CD4-positive, alpha-beta T cell treated with Interleukin-10 for 1 hour (primary cell): ENCODE measurements around the gene GALR2.

ENCODE experiments used
- DNase-seq: peaks from one replicate; pipeline ENCODE4 v3.0.0-alpha.2; 2020

GALR2 gene

GRCh38 chr17:76097716-76098295 is 23.2 kb downstream of the GALR2 start:
- no peak for DNase-seq

DNA sequence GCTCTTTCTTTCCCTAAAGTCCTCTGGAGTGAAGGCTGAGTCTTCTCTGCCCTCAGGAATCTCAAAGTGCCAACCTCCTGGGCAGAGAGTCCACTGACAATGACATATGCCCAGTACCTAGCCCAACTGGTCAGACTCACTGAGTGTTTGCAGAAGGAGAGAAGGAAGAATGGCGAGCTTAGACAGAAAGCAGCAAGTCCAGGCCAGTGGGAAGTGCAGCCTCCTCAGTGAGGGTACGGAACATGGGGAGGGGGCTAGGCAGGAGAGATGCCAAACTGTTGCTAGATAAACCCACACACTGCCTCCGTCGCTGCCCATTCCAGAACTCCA is 28.3 kb downstream of the GALR2 start:
- no peak for DNase-seq

DNA sequence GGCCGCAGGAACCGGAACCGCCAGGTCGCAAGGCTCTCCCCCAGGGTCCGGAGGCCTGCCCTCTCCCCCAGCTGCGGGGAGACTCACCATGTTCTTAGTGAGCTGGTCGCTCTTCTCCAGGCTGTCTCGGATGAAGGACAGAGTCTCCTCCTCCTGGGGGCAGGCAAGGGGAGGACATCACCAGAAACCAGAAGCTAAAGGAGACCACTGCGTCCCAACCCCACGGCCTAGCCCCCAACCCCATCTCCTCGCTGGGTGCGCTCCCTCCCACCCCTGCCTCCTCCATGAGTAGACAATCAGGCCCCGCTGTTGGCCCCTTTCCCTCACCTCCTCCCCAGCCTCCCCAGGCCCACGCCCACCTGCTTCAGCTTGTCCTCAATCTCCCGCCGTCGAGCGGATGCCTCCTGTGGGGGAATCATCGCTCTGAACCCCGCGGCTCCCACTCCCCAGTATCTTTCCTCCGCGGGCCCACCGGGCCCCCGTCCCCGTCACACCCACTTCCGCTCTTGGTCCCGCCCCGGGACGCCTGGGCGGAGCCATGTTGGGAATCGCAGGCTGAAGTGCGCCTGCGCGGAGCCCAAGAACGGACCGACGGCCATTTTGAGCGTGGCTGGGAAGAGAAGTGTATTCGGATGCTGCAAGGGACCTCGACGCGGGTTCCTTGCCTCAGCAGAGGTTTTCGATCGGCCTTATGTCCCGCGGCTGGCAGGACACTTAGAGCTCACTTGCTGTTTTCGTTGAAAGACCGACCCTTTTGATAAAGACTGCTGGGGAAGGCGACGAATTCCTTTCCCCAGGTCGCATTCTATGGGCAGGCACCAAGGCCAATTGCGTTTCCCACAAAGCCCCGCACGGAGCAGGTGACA is 28.9 kb downstream of the GALR2 start, which contains the start of gene EXOC7:
TSS of gene EXOC7 (minus strand) at position 514 of the 866 bp plus-strand sequence. CDS start at position 419, 95 bp downstream.
- DNase-seq, result peak; percentile 94

DNA sequence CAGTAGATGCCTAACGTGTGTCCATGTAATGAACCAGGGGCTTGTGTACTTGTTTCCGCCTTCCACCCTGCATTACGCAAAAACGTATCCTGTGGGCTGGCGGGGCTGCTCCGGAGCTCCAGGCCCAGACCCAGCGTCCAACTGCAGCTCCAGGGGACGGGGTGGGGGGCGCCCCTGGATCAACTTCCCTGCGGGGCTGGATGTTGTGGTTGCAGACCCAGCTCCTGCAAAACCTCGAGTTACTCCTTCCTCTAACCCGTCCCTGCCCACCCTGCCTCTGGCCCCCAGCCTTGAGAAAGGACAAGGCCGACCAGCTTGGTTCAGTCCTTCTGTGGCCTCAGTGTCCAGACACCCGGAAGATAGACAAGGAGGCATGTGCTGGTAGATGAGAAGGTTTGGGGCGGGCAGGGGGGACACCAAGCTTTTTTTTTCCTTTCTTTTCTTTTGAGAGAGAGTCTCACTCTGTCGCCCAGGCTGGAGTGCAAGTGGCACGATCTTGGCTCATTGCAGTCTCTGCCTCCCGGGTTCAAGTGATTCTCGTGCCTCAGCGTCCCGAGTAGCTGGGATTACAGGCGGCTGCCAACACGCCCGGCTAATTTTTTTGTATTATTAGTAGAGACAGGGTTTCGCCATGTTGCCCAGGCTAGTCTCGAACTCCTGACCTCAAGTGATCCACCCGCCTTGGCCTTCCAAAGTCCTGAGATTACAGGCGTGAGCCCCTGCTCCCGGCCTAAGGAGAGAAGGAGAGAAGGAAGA is 29.7 kb downstream of the GALR2 start:
- DNase-seq, result no peak

DNA sequence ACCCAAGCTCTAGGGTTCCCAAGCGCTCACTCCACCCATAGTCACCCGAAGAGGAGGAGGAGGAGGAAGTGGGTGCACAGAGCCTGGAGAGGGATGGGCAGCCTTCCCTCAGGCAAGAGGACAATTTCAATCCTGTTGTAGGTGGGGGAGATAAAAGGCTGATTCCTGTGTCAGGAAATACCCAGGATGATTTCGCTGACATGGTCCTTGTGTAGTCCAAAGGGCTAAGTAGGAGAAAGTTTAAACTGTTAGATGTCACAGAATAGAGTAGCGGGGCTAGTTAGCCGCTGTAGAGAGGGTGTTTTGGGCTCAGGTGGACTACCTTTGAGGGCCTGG is 30.3 kb downstream of the GALR2 start:
- DNase-seq, result no peak

DNA sequence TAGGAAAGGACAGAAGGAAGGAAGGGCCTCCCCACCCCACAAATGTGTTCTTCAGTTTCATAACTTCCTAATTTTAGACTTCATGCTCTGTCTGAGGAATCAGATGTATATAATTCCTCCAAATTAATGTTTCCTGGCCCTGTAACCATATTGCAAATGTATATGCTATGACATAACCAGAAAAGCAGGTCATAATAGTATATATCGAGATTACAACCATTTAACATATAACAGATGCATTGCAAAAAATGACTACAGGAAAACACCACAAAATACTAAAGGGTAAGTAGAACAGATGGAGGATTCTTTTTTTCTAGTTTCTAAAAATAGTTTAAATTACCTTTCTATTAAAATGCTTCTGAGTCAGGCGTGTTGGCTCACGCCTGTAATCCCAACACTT is 32.1 kb downstream of the GALR2 start:
- DNase-seq, result no peak

- DNase-seq, result peak; percentile 44
These were observed 32.9 kb downstream of the GALR2 start for GRCh38 chr17:76107509-76107908.

GRCh38 chr17:76111956-76112355 is 37.4 kb downstream of the GALR2 start:
- no peak for DNase-seq

GRCh38 chr17:76115138-76115754 is 40.7 kb downstream of the GALR2 start:
- no peak for DNase-seq

DNA sequence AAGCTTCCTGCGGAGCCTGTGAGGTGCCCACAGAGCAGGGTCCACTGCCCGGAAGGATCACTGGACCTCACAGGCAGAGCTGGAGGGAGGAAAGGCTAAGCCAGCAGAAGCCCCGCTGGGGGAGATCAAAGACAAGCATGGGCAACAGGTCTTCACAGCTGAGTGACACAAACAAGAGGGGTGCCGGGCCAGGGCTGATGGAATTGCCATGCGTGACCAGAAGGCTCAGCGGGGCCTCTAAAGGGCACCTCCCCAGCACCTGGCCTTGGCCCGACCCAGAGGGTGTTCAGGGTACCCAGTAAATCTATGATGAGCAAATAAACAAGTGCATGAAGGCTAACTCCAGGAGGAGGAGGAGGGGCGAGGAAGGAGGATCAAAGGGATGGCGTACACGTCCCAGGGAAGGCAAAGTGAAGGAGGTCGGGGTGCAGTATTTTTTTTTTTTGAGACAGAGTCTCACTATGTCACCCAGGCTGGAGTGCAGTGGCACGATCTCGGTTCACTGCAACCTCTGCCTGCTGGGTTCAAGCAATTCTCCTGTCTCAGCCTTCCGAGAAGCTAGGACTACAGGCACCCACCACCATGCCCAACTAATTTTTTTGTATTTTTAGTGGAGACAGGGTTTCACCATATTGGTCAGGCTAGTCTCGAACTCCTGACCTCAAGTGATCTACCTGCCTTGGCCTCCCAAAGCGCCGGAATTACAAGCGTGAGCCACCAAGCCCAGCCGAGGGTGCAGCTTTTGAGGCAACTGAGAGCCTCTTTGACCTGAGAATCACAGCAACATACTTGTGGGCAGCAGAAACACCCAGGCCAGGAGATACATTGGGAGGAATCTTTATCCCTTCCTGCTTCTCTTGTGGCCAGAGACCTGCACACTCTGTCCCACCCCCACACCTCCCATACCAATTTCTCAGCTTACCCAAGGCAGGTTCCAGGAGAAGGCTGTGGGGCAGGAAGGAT is 45.1 kb downstream of the GALR2 start:
- no peak for DNase-seq

DNA sequence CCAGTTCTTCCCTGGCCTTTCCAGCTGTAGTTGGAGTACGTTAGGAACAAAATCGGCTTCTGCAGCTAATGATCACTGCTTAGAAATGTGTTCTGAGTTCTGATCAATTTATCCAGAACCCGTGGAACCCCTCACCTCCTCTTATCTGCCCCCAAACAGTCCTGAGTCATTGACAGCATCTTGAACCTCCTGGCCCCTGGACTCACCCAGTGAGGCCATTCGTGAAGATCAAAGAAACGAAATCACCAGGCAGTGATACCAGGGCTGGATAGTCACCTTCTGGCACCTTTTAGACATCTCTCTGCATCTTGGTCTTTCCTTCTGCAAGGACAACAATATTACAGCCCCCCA is 46.1 kb downstream of the GALR2 start:
- no peak for DNase-seq

DNA sequence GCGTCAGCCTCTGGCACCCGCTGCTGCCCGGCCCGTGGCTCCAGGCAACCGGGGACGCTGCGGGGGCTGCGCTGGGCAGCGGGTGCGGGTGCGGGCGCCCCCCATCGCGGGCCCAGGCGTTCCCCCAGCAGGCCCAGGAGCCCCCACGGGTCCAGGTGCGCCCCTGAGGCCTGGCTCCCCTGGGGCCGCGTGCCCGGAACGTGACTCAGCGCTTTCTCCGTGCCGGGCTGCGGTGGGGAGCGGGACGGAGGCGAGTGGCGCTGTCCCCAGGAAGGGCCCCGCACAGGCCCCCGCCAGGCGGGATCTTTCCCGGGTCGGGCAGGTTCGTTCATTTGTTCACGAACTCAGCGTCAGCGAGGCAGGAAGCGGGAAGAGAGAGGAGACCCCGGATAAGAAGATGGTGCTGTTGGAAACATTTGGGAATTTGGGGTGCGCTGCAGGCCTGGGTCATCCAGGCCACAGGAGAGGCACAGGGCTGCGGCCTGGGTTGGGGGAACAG is 47.4 kb downstream of the GALR2 start:
- DNase-seq, result no peak

GRCh38 chr17:76122431-76123190 is 48.0 kb downstream of the GALR2 start:
- DNase-seq, result no peak

DNA sequence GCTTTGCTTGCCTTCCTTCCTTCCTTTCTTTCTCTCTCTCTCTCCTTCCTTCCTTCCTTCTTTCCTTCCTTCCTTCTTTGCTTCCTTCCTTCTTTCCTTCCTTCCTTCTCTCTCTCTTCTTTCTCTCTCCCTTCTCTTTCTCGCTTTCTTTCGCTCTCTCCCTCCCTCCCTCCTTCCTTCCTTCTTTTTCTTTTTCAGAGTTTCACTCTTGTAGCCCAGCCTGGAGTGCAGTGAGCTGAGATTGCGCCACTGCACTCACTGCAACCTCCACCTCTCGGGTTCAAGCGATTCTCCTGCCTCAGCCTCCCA is 48.6 kb downstream of the GALR2 start:
- no peak for DNase-seq

GRCh38 chr17:76123749-76124581 is 49.4 kb downstream of the GALR2 start:
- DNase-seq, result no peak

GRCh38 chr17:76124582-76125390 is 50.2 kb downstream of the GALR2 start:
- DNase-seq, result no peak

DNA sequence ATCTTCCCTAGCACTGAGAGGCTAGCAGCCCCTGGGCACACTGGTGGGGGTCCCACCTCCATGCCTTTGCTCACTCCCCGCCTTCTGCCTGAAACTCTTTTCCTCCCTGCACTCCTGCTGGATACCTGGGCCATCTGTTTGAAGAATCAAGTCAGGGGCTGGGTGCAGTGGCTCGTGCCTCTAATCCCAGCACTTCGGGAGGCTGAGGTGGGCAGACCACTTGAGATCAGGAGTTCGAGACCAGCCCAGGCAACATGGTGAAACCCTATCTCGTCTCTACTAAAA is 50.8 kb downstream of the GALR2 start:
- no peak for DNase-seq

DNA sequence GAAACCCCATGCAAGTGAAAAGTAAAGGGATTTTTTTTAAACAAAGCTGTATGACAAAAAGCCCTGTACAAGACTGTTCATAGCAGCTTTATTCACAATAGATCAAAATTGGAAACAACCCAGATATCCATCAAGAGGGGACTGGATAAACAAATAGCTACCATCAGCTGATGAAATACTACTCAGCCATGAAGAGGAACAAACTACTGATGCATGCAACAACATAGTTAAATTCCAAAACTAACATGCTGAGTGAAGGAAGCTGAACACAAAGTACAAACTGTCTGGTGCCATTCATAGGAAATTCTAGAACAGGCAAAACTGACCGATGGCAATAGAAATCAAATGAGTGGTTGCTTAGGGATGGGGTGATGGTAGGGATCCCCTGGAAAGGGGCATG is 51.3 kb downstream of the GALR2 start:
- DNase-seq, result no peak
